PC-3 (cell line): ENCODE data around the gene ITGB3. TPM values are rescaled to one million over a fixed set of nuclear protein-coding genes. Genes with fewer than 3 reads are reported as not detected.

Experiments used
- ATAC-seq: fragments of 200-7000 bp; cut with Tn5 transposase; 2 replicates; pipeline ENCODE4 v1.9.1; 2020; ENCODE audit warnings: mild to moderate bottlenecking, moderate library complexity
- BruUV-seq: library from RNA; stranded (reverse); fragments of 400-500 nt; replicated peaks from 2 replicates; lab custom pipeline; 2021; lab: Mats Ljungman, UMichigan
- CTCF ChIA-PET: fragments of 300-600 bp; sonication (Branson Sonifier 250); formaldehyde crosslinking; loops from one replicate; lab custom pipeline; 2022; ENCODE audit warnings: antibody characterized with exemption; lab: Charles Lee
- POLR2A ChIA-PET: fragments of 300-600 bp; sonication (Branson Sonifier 250); formaldehyde crosslinking; loops from one replicate; lab custom pipeline; 2022; ENCODE audit warnings: antibody characterized with exemption; ENCODE audit not compliant: unreplicated experiment; lab: Charles Lee
- DNase-seq: peaks from one replicate; pipeline ENCODE4 v3.0.0-alpha.2; 2015
- H2AFZ ChIP-seq: fragments of 300-600 bp; sonication (generic); 2 replicates; pipeline ENCODE4 v1.6.0; 2016; ENCODE audit warnings: antibody characterized with exemption, low read length
- H3F3A ChIP-seq: fragments of 300-600 bp; sonication (generic); one replicate; pipeline ENCODE4 v1.6.0; 2017; ENCODE audit warnings: antibody characterized with exemption, low read length, control low read depth, mild to moderate bottlenecking; ENCODE audit not compliant: unreplicated experiment
- H3K27ac ChIP-seq: fragments of 300-600 bp; sonication (generic); 2 replicates; pipeline ENCODE4 v1.5.1; 2016; ENCODE audit warnings: mild to moderate bottlenecking, low read length
- H3K27me3 ChIP-seq: fragments of 300-600 bp; sonication (generic); 2 replicates; pipeline ENCODE4 v1.6.1; 2016; ENCODE audit warnings: low read length, mixed read lengths
- H3K36me3 ChIP-seq: fragments of 300-600 bp; sonication (generic); 2 replicates; pipeline ENCODE4 v1.6.1; 2016; ENCODE audit warnings: low read depth, mixed run types, low read length, mixed read lengths
- H3K4me1 ChIP-seq: fragments of 300-600 bp; sonication (generic); 2 replicates; pipeline ENCODE4 v1.5.1; 2016; ENCODE audit warnings: low read length; ENCODE audit not compliant: insufficient read depth
- H3K4me2 ChIP-seq: fragments of 300-600 bp; sonication (generic); 2 replicates; pipeline ENCODE4 v1.6.0; 2016; ENCODE audit warnings: low read length
- H3K4me3 ChIP-seq: fragments of 300-600 bp; sonication (generic); 2 replicates; pipeline ENCODE4 v1.5.1; 2016; ENCODE audit warnings: mild to moderate bottlenecking, low read length, mixed read lengths
- H3K79me2 ChIP-seq: fragments of 300-600 bp; sonication (generic); 2 replicates; pipeline ENCODE4 v1.6.1; 2017; ENCODE audit warnings: low read length, mixed read lengths
- H3K9ac ChIP-seq: fragments of 300-600 bp; sonication (generic); 2 replicates; pipeline ENCODE4 v1.6.0; 2016; ENCODE audit warnings: mild to moderate bottlenecking, low read length
- H3K9me2 ChIP-seq: fragments of 300-600 bp; sonication (generic); replicated peaks from 2 replicates; pipeline ENCODE4 v1.6.1; 2016; ENCODE audit warnings: mixed run types, low read length, mixed read lengths
- H3K9me3 ChIP-seq: fragments of 300-600 bp; sonication (generic); 2 replicates; pipeline ENCODE4 v1.6.1; 2016; ENCODE audit warnings: low read length, mixed read lengths
- H4K20me1 ChIP-seq: fragments of 300-600 bp; sonication (generic); 2 replicates; pipeline ENCODE4 v1.6.1; 2016; ENCODE audit warnings: low read length, mixed read lengths
- EZH2 ChIP-seq: fragments of 300-600 bp; sonication (generic); IDR thresholded peaks from one replicate; pipeline ENCODE4 v1.6.1; 2017; ENCODE audit warnings: antibody characterized with exemption, mild to moderate bottlenecking, low read length; ENCODE audit not compliant: unreplicated experiment
- EZH2phosphoT487 ChIP-seq: fragments of 300-600 bp; sonication (generic); IDR thresholded peaks from 2 replicates; pipeline ENCODE4 v1.6.1; 2018; ENCODE audit warnings: mild to moderate bottlenecking, antibody characterized with exemption, low read length, borderline replicate concordance
- intact Hi-C: fragments of 100-400 bp; cut with micrococcal nuclease; formaldehyde crosslinking; loops from 2 replicates; pipeline ENCODE4 v1.9.0; 2023
- total RNA-seq: library from RNA; depleted of rRNA; stranded (reverse); fragments of >200 nt; gene quantifications from 2 replicates; pipeline ENCODE4 v1.2.3, GENCODE V29; 2014
- TF ChIP-seq, protein P1 (sequence below): fragments of 300-600 bp; sonication (generic); conservative IDR thresholded peaks from 2 replicates; pipeline ENCODE4 v1.5.1; 2017; ENCODE audit warnings: antibody characterized with exemption, low read depth, mild to moderate bottlenecking, low read length

The ITGB3 gene
- total RNA-seq, 1 experiment from 2014 or later: 0.36 TPM

DNA sequence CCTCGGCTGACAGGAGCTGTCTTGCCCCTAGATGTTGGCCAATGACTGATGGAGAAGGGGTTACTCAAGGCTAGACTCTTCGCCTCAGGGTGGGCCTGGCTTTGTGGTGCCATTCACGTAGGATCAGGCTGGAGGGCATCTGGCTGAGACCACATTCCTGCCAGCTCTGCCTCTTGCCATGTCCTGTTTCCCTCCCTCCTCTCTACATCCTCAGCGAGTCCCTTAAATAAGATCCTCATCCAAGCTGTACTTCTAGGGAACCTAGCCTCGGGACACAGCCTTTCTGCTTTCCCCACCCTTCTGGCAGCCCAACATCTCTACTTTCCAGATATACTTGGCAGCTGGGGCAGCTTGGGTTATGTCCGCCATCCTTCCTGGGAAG is 42.2 kb downstream of the ITGB3 start:
- Histone ChIP-seq H3F3A (no peaks in the 10 kb centered on the region), H3K27ac (no peak overlapping the region), H3K4me2 (no peak overlapping the region), H3K36me3 (no peaks in the 10 kb centered on the region), H3K4me1 (peaks cover 10% of the 10 kb centered on the region), H3K9me2 (no peaks in the 10 kb centered on the region), H3K9me3 (no peaks in the 10 kb centered on the region), H2AFZ (no peak overlapping the region), H3K27me3 (no peaks in the 10 kb centered on the region), H3K4me3 (no peak overlapping the region), H3K79me2 (no peaks in the 10 kb centered on the region), H4K20me1 (no peaks in the 10 kb centered on the region), H3K9ac (no peak overlapping the region)
- TF ChIP-seq EZH2: no peak
- no peak for TF ChIP-seq EZH2phosphoT487
- TF ChIP-seq, protein P1, sequence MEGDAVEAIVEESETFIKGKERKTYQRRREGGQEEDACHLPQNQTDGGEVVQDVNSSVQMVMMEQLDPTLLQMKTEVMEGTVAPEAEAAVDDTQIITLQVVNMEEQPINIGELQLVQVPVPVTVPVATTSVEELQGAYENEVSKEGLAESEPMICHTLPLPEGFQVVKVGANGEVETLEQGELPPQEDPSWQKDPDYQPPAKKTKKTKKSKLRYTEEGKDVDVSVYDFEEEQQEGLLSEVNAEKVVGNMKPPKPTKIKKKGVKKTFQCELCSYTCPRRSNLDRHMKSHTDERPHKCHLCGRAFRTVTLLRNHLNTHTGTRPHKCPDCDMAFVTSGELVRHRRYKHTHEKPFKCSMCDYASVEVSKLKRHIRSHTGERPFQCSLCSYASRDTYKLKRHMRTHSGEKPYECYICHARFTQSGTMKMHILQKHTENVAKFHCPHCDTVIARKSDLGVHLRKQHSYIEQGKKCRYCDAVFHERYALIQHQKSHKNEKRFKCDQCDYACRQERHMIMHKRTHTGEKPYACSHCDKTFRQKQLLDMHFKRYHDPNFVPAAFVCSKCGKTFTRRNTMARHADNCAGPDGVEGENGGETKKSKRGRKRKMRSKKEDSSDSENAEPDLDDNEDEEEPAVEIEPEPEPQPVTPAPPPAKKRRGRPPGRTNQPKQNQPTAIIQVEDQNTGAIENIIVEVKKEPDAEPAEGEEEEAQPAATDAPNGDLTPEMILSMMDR: no peak
- DNase-seq (no peak), ATAC-seq (no peak)
- no TSS peak for BruUV-seq
- intact Hi-C loops: no loop called here
- CTCF ChIA-PET: no interaction called here
- POLR2A ChIA-PET: no interaction called here

DNA sequence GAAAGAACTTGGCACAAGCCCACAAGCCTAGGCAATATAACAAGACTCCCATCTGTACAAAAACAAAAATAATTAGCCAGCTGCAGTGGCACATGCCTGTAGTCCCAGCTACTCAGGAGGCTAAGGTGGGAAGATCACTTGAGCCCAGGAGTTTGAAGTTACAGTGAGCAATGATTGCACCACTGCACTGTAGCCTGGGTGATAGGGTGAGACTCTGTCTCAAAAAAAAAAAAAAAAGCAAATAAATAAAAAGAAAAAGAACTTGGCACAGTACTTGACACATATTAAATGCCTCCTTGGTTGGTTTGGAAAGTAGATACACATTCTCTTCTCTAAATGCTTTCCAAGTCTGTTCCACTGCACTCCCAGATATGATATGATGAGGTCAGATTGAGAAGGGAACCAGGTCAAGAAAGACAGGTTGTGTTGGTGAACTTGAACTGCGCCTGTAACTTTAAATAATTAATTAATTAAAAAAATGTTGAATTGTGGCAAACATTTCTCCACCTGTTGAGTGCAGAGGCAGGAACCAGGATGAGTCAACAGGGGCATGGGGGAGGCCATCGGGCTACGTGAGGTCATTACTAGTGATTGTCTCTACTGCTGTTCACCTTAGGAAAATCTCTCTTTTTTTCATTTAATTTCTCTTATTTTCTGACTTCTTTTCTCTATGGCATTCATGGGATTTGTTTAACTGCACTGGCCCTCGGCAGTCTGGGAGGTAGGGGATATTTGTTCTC is 44.2 kb downstream of the ITGB3 start:
- ChIA-PET POLR2A (no interaction called here), CTCF (no interaction called here)
- no peak overlapping the region for H3K4me2 ChIP-seq
- TF ChIP-seq, protein P1: no peak
- TF ChIP-seq EZH2phosphoT487: no peak
- TF ChIP-seq EZH2: no peak
- H4K20me1 ChIP-seq: no peaks in the 10 kb centered on the region
- no peak for ATAC-seq
- no peaks in the 10 kb centered on the region for H3K36me3 ChIP-seq
- intact Hi-C loops: no loop called here
- H3K9me3 ChIP-seq: no peaks in the 10 kb centered on the region
- H3K9me2 ChIP-seq: no peaks in the 10 kb centered on the region
- no peaks in the 10 kb centered on the region for H3K79me2 ChIP-seq
- H3K9ac ChIP-seq: no peak overlapping the region
- no peak overlapping the region for H3K4me3 ChIP-seq
- peaks cover 10% of the 10 kb centered on the region for H3K4me1 ChIP-seq
- no peak overlapping the region for H3K27ac ChIP-seq
- H3F3A ChIP-seq: no peaks in the 10 kb centered on the region
- H3K27me3 ChIP-seq: no peaks in the 10 kb centered on the region
- BruUV-seq: no TSS peak
- no peak for DNase-seq
- no peak overlapping the region for H2AFZ ChIP-seq

DNA sequence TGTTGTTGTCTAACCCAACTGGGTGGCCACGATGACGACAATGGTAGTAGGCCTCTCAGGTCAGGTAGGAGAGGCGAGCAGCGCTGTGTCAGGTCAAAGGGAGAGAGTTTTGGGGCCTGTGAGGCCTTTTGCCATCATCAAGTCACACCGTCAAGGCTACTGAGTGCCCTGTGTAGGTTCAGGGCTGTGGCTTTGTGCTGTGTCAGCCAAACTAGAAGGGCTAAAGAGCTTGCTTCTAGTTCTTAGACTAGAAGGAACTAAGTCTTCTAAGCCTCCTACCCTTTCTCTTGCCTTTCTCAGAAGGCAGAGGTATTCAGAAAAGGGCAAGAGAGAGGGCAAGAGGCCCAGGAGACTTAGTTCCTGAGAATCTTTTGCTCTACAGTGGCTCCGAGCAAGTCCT is 45.1 kb downstream of the ITGB3 start:
- no peaks in the 10 kb centered on the region for H3F3A ChIP-seq
- H4K20me1 ChIP-seq: no peaks in the 10 kb centered on the region
- CTCF ChIA-PET: no interaction called here
- peaks cover 10% of the 10 kb centered on the region for H3K4me1 ChIP-seq
- no TSS peak for BruUV-seq
- intact Hi-C loops: no loop called here
- no peaks in the 10 kb centered on the region for H3K79me2 ChIP-seq
- no peaks in the 10 kb centered on the region for H3K9me3 ChIP-seq
- no peaks in the 10 kb centered on the region for H3K27me3 ChIP-seq
- no peak overlapping the region for H3K4me2 ChIP-seq
- H3K9me2 ChIP-seq: no peaks in the 10 kb centered on the region
- TF ChIP-seq, protein P1: no peak
- no peak for TF ChIP-seq EZH2phosphoT487
- no peak for TF ChIP-seq EZH2
- H2AFZ ChIP-seq: no peak overlapping the region
- H3K4me3 ChIP-seq: no peak overlapping the region
- POLR2A ChIA-PET: no interaction called here
- H3K27ac ChIP-seq: no peak overlapping the region
- H3K36me3 ChIP-seq: no peaks in the 10 kb centered on the region
- H3K9ac ChIP-seq: no peak overlapping the region
- DNase-seq (no peak), ATAC-seq (no peak)
